DOHH2 (cell line): ENCODE data around the gene MED26.

ENCODE experiments used
- EZH2phosphoT487 ChIP-seq: fragments of 200-600 bp; sonication (generic); IDR thresholded peaks from 2 replicates; pipeline ENCODE4 v1.6.1; 2017; ENCODE audit warnings: borderline replicate concordance, mild to moderate bottlenecking, antibody characterized with exemption, low read length, moderate library complexity, mixed read lengths
- TF ChIP-seq, protein P1 (sequence below): fragments of 200-600 bp; sonication (generic); IDR thresholded peaks from one replicate; pipeline ENCODE4 v1.5.1; 2014; ENCODE audit warnings: antibody characterized with exemption, mild to moderate bottlenecking, low read depth, low read length; ENCODE audit not compliant: poor library complexity, severe bottlenecking

DNA sequence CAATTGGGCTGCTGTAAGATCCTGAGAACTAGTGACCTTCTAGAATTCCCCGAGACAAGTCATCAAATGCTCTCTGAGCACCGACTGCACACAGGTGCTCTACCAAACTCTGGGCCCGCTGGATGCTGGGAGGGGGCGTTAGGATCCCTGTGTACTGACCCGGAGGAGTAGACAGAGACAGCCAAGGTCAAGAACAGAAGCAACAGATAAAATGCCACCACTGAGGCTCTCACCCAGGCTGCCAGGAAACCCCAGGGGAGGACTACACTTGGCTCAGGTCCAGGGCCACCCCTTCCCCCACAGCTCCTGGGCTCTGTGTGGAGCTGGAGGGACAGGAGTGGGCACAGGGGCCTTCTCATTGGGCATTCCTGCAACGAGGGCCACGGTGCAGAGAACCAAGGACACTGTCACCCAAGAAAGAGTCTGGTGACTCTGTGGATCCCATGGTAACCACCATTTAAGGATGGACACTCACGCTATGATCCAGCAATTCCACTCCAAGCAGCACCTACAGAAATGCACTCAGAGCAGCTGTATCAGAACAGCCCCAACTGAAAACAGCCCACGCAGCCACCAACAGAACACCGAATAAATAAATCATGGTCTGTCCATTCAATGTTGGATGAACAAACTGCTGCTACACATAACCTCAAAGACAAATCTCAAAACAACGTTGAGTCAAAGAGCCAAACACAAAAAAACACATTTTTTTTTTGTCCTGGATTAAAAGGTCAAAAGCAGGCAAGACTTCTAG lies 39.0 kb downstream of the MED26 start:
- TF ChIP-seq, protein P1, sequence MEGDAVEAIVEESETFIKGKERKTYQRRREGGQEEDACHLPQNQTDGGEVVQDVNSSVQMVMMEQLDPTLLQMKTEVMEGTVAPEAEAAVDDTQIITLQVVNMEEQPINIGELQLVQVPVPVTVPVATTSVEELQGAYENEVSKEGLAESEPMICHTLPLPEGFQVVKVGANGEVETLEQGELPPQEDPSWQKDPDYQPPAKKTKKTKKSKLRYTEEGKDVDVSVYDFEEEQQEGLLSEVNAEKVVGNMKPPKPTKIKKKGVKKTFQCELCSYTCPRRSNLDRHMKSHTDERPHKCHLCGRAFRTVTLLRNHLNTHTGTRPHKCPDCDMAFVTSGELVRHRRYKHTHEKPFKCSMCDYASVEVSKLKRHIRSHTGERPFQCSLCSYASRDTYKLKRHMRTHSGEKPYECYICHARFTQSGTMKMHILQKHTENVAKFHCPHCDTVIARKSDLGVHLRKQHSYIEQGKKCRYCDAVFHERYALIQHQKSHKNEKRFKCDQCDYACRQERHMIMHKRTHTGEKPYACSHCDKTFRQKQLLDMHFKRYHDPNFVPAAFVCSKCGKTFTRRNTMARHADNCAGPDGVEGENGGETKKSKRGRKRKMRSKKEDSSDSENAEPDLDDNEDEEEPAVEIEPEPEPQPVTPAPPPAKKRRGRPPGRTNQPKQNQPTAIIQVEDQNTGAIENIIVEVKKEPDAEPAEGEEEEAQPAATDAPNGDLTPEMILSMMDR: no peak
- no peak for TF ChIP-seq EZH2phosphoT487
